Measurements from ENCODE around the gene MYO15B.

Gene MYO15B

DNA sequence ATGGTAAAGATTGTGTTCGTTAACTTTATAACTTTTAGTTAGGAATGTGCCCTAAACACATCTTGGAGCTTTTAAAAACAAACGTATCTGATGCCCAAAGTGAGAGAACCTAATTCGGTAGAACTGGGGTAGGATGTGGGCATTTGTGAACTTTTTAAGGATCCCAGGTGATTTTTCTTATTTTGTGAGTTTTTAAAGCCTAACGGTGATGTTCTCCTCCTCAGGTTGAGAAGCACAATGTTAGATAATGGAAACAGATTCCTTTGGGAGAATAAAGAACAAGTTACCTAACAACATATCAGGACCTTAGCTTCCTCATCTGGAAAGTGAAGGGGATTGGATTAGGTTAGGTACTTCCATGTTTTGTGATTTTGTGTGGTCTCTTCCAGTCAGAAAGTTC is 80.2 kb downstream of the MYO15B start:
- H3K27ac ChIP-seq (ENCODE audit: low read depth, low read length), result peak overlapping the region; percentile 98
- H3K79me2 ChIP-seq (ENCODE audit: control insufficient read depth, low read length), result peaks cover 78% of the 10 kb centered on the region
- H3K4me1 ChIP-seq (ENCODE audit: control insufficient read depth, low read length), result peaks cover 40% of the 10 kb centered on the region
- H3K27me3 ChIP-seq (ENCODE audit: control insufficient read depth, low read length), result no peaks in the 10 kb centered on the region
- H3K4me2 ChIP-seq (ENCODE audit: low read length), result peak overlapping the region; percentile 79
- no peak for TF ChIP-seq EZH2phosphoT487 (IDR thresholded peaks at IDR 0.05; ENCODE audit: borderline replicate concordance, low read length)
- H3K9me2 ChIP-seq (replicated peaks; ENCODE audit: control insufficient read depth, low read length), result no peaks in the 10 kb centered on the region
- peaks cover 40% of the 10 kb centered on the region for H3F3A ChIP-seq (ENCODE audit: control insufficient read depth, insufficient read depth)
- peak overlapping the region; percentile 97 for H3K4me3 ChIP-seq (ENCODE audit: low read length)
- peaks cover 74% of the 10 kb centered on the region for H3K36me3 ChIP-seq (ENCODE audit: control insufficient read depth, low read length)
- no peaks in the 10 kb centered on the region for H3K9me3 ChIP-seq (ENCODE audit: control insufficient read depth, insufficient read depth, low read length)
- no peaks in the 10 kb centered on the region for H4K20me1 ChIP-seq (ENCODE audit: control insufficient read depth, insufficient read depth, low read depth, low read length)

DNA sequence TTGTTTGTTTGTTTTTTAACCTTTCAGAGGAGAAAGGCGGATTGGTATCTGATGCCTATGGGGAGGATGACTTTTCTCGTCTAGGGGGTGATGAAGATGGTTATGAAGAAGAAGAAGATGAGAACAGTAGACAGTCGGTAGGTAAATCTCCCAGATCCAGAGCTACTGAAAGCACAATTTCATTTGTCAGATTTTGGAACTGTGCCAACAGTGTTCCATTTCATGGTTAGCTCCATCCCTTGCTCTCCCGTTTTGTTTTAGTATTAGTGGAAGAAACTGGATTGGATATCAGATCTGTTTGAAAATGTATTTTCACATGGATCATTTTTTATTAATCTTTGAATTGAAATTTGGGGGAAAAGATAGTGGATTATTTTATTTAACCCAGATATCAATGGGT is 80.9 kb downstream of the MYO15B start:
- Histone ChIP-seq H3K27ac (ENCODE audit: low read depth, low read length) (no peak overlapping the region), H3K9me3 (ENCODE audit: control insufficient read depth, insufficient read depth, low read length) (no peaks in the 10 kb centered on the region), H4K20me1 (ENCODE audit: control insufficient read depth, insufficient read depth, low read depth, low read length) (no peaks in the 10 kb centered on the region), H3K4me1 (ENCODE audit: control insufficient read depth, low read length) (peaks cover 33% of the 10 kb centered on the region), H3K9me2 (replicated peaks; ENCODE audit: control insufficient read depth, low read length) (no peaks in the 10 kb centered on the region), H3K27me3 (ENCODE audit: control insufficient read depth, low read length) (no peaks in the 10 kb centered on the region), H3K4me3 (ENCODE audit: low read length) (peak overlapping the region; percentile 97), H3K36me3 (ENCODE audit: control insufficient read depth, low read length) (peaks cover 75% of the 10 kb centered on the region), H3K4me2 (ENCODE audit: low read length) (peak overlapping the region; percentile 79), H3K79me2 (ENCODE audit: control insufficient read depth, low read length) (peaks cover 78% of the 10 kb centered on the region), H3F3A (ENCODE audit: control insufficient read depth, insufficient read depth) (peaks cover 44% of the 10 kb centered on the region)
- TF ChIP-seq, protein P1, sequence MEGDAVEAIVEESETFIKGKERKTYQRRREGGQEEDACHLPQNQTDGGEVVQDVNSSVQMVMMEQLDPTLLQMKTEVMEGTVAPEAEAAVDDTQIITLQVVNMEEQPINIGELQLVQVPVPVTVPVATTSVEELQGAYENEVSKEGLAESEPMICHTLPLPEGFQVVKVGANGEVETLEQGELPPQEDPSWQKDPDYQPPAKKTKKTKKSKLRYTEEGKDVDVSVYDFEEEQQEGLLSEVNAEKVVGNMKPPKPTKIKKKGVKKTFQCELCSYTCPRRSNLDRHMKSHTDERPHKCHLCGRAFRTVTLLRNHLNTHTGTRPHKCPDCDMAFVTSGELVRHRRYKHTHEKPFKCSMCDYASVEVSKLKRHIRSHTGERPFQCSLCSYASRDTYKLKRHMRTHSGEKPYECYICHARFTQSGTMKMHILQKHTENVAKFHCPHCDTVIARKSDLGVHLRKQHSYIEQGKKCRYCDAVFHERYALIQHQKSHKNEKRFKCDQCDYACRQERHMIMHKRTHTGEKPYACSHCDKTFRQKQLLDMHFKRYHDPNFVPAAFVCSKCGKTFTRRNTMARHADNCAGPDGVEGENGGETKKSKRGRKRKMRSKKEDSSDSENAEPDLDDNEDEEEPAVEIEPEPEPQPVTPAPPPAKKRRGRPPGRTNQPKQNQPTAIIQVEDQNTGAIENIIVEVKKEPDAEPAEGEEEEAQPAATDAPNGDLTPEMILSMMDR (IDR thresholded peaks at IDR 0.05; ENCODE audit: low read depth, low read length, poor library complexity, severe bottlenecking), result no peak
- no peak for TF ChIP-seq EZH2phosphoT487 (IDR thresholded peaks at IDR 0.05; ENCODE audit: borderline replicate concordance, low read length)

DNA sequence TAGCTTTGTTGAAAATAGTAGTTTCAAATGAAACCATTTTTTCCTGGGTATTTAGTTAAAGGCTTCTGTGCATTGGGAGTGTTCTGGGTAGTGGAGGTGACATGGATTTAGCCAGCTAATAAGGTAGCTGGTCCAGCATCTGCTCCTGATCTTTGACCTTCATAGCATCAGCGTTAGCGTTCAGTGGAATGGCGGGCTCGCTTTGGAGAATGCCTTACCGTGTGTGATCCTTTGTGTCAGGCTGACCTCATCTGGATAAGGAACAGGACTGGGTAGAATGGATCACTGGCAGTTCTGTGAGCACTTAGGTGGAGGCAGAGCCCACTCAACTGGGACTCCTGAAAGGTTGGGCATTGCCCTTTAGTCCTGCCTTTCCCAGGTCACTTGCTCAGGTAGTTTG is 83.3 kb downstream of the MYO15B start:
- H3K79me2 ChIP-seq (ENCODE audit: control insufficient read depth, low read length), result peaks cover 92% of the 10 kb centered on the region
- H3K4me2 ChIP-seq (ENCODE audit: low read length), result no peak overlapping the region
- H3K9me3 ChIP-seq (ENCODE audit: control insufficient read depth, insufficient read depth, low read length), result no peaks in the 10 kb centered on the region
- no peaks in the 10 kb centered on the region for H4K20me1 ChIP-seq (ENCODE audit: control insufficient read depth, insufficient read depth, low read depth, low read length)
- peaks cover 81% of the 10 kb centered on the region for H3K36me3 ChIP-seq (ENCODE audit: control insufficient read depth, low read length)
- peaks cover 21% of the 10 kb centered on the region for H3K4me1 ChIP-seq (ENCODE audit: control insufficient read depth, low read length)
- H3K27me3 ChIP-seq (ENCODE audit: control insufficient read depth, low read length), result no peaks in the 10 kb centered on the region
- no peak for TF ChIP-seq EZH2phosphoT487 (IDR thresholded peaks at IDR 0.05; ENCODE audit: borderline replicate concordance, low read length)
- TF ChIP-seq, protein P1 (IDR thresholded peaks at IDR 0.05; ENCODE audit: low read depth, low read length, poor library complexity, severe bottlenecking), result no peak
- peaks cover 33% of the 10 kb centered on the region for H3F3A ChIP-seq (ENCODE audit: control insufficient read depth, insufficient read depth)
- no peak overlapping the region for H3K27ac ChIP-seq (ENCODE audit: low read depth, low read length)
- H3K4me3 ChIP-seq (ENCODE audit: low read length), result no peak overlapping the region
- no peaks in the 10 kb centered on the region for H3K9me2 ChIP-seq (replicated peaks; ENCODE audit: control insufficient read depth, low read length)

GRCh38 chr17:75672011-75672410 is 84.4 kb downstream of the MYO15B start:
- peaks cover 87% of the 10 kb centered on the region for H3K36me3 ChIP-seq (ENCODE audit: control insufficient read depth, low read length)
- TF ChIP-seq, protein P1 (IDR thresholded peaks at IDR 0.05; ENCODE audit: low read depth, low read length, poor library complexity, severe bottlenecking), result no peak
- no peak for TF ChIP-seq EZH2phosphoT487 (IDR thresholded peaks at IDR 0.05; ENCODE audit: borderline replicate concordance, low read length)

More at GRCh38 chr17:75672011-75672410, 84.4 kb downstream of the MYO15B start:
- no peaks in the 10 kb centered on the region for H4K20me1 ChIP-seq (ENCODE audit: control insufficient read depth, insufficient read depth, low read depth, low read length)
- H3K9me2 ChIP-seq (replicated peaks; ENCODE audit: control insufficient read depth, low read length), result no peaks in the 10 kb centered on the region
- peaks cover 30% of the 10 kb centered on the region for H3F3A ChIP-seq (ENCODE audit: control insufficient read depth, insufficient read depth)
- H3K4me2 ChIP-seq (ENCODE audit: low read length), result no peak overlapping the region
- H3K27me3 ChIP-seq (ENCODE audit: control insufficient read depth, low read length), result no peaks in the 10 kb centered on the region
- no peak overlapping the region for H3K4me3 ChIP-seq (ENCODE audit: low read length)
- no peaks in the 10 kb centered on the region for H3K9me3 ChIP-seq (ENCODE audit: control insufficient read depth, insufficient read depth, low read length)
- H3K27ac ChIP-seq (ENCODE audit: low read depth, low read length), result no peak overlapping the region
- peaks cover 21% of the 10 kb centered on the region for H3K4me1 ChIP-seq (ENCODE audit: control insufficient read depth, low read length)
- peaks cover 92% of the 10 kb centered on the region for H3K79me2 ChIP-seq (ENCODE audit: control insufficient read depth, low read length)

All from DOHH2 (cell line).